ENCODE data around the gene VPS16.

The VPS16 gene

GRCh38 chr20:2866236-2866635, 25.7 kb downstream of the VPS16 start:
- H4K20me1 ChIP-seq (ENCODE audit: control insufficient read depth, insufficient read depth, low read depth, low read length), result no peaks in the 10 kb centered on the region
- H3K4me2 ChIP-seq (ENCODE audit: low read length), result no peak overlapping the region
- H3K9me2 ChIP-seq (replicated peaks; ENCODE audit: control insufficient read depth, low read length), result no peaks in the 10 kb centered on the region
- no peaks in the 10 kb centered on the region for H3K36me3 ChIP-seq (ENCODE audit: control insufficient read depth, low read length)
- no peaks in the 10 kb centered on the region for H3K9me3 ChIP-seq (ENCODE audit: control insufficient read depth, insufficient read depth, low read length)
- H3K27ac ChIP-seq (ENCODE audit: low read depth, low read length), result no peak overlapping the region
- no peaks in the 10 kb centered on the region for H3K4me1 ChIP-seq (ENCODE audit: control insufficient read depth, low read length)
- TF ChIP-seq, protein P1, sequence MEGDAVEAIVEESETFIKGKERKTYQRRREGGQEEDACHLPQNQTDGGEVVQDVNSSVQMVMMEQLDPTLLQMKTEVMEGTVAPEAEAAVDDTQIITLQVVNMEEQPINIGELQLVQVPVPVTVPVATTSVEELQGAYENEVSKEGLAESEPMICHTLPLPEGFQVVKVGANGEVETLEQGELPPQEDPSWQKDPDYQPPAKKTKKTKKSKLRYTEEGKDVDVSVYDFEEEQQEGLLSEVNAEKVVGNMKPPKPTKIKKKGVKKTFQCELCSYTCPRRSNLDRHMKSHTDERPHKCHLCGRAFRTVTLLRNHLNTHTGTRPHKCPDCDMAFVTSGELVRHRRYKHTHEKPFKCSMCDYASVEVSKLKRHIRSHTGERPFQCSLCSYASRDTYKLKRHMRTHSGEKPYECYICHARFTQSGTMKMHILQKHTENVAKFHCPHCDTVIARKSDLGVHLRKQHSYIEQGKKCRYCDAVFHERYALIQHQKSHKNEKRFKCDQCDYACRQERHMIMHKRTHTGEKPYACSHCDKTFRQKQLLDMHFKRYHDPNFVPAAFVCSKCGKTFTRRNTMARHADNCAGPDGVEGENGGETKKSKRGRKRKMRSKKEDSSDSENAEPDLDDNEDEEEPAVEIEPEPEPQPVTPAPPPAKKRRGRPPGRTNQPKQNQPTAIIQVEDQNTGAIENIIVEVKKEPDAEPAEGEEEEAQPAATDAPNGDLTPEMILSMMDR (IDR thresholded peaks at IDR 0.05; ENCODE audit: low read depth, low read length, poor library complexity, severe bottlenecking), result no peak
- no peak for TF ChIP-seq EZH2phosphoT487 (IDR thresholded peaks at IDR 0.05; ENCODE audit: borderline replicate concordance, low read length)
- H3K27me3 ChIP-seq (ENCODE audit: control insufficient read depth, low read length), result peaks cover 6% of the 10 kb centered on the region
- H3K79me2 ChIP-seq (ENCODE audit: control insufficient read depth, low read length), result no peaks in the 10 kb centered on the region
- no peak overlapping the region for H3K4me3 ChIP-seq (ENCODE audit: low read length)
- H3F3A ChIP-seq (ENCODE audit: control insufficient read depth, insufficient read depth), result no peaks in the 10 kb centered on the region; the same call in 1 of the 2 replicates

DNA sequence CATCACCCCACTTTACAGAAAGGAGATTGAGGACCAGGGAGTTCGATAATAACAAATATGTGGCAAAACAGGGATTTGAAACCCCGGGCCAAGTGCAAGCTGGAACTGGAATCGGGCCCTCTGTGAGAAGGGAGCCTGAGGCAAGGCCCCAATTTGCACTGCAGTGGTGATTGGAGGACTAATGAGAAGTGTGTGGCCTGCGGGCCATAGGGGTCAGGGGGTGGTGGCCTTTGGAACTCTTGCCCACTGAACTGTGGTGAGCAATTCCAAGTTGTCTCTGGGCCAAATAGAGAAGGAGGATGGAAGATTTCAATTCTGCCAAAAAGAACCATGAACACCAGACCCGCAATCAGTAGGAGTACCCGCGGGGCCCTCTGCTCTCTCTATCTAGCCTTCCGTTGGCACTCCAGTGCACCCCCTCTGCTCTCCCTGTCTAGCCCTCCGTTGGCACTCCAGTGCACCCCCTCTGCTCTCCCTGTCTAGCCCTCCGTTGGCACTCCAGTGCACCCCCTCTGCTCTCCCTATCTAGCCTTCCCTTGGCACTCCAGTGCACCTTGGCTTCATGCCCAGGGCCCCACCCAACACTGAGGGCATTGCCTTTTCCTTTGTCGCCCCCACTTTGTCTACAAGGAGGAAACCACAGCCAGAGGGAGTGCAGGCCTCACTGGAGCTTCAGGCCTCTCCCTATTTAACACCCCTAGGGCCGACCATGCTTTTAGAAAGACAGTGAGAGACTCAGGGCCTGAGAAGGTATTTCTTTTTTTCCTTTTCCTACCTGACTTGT, 26.7 kb downstream of the VPS16 start:
- H3K27me3 ChIP-seq (ENCODE audit: control insufficient read depth, low read length), result peaks cover 14% of the 10 kb centered on the region
- no peaks in the 10 kb centered on the region for H3K9me3 ChIP-seq (ENCODE audit: control insufficient read depth, insufficient read depth, low read length)
- H3K79me2 ChIP-seq (ENCODE audit: control insufficient read depth, low read length), result no peaks in the 10 kb centered on the region
- no peaks in the 10 kb centered on the region for H3K36me3 ChIP-seq (ENCODE audit: control insufficient read depth, low read length)
- peaks cover 3% of the 10 kb centered on the region for H3K4me1 ChIP-seq (ENCODE audit: control insufficient read depth, low read length)
- H3K27ac ChIP-seq (ENCODE audit: low read depth, low read length), result no peak overlapping the region
- H3K4me2 ChIP-seq (ENCODE audit: low read length), result no peak overlapping the region
- TF ChIP-seq, protein P1 (IDR thresholded peaks at IDR 0.05; ENCODE audit: low read depth, low read length, poor library complexity, severe bottlenecking), result no peak
- no peak overlapping the region for H3K4me3 ChIP-seq (ENCODE audit: low read length)
- H3F3A ChIP-seq (ENCODE audit: control insufficient read depth, insufficient read depth), result peaks cover 2% of the 10 kb centered on the region
- no peaks in the 10 kb centered on the region for H4K20me1 ChIP-seq (ENCODE audit: control insufficient read depth, insufficient read depth, low read depth, low read length)
- H3K9me2 ChIP-seq (replicated peaks; ENCODE audit: control insufficient read depth, low read length), result no peaks in the 10 kb centered on the region

DNA sequence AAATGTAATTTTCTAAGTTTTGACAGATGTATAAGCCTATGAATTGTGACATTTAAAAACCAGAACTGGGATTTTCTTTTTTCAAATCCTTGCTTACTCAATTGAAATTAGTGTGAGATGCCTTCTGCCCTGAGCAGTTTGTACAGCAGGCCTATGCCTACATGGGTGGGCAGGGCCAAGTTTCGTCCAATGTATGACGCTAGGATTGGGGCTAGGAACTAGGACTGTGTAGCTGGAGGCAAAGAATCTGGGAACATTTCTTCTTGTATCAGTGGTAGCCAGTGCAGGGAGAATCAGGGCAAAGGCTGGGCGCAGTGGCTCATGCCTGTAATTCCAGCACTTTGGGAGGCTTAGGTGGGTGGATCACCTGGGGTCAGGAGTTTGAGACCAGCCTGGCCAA, 28.8 kb downstream of the VPS16 start:
- peaks cover 2% of the 10 kb centered on the region for H3F3A ChIP-seq (ENCODE audit: control insufficient read depth, insufficient read depth)
- peaks cover 2% of the 10 kb centered on the region; the same call in 1 of the 2 replicates for H3K36me3 ChIP-seq (ENCODE audit: control insufficient read depth, low read length)
- H3K9me2 ChIP-seq (replicated peaks; ENCODE audit: control insufficient read depth, low read length), result no peaks in the 10 kb centered on the region
- H4K20me1 ChIP-seq (ENCODE audit: control insufficient read depth, insufficient read depth, low read depth, low read length), result no peaks in the 10 kb centered on the region
- H3K4me2 ChIP-seq (ENCODE audit: low read length), result no peak overlapping the region
- no peaks in the 10 kb centered on the region for H3K9me3 ChIP-seq (ENCODE audit: control insufficient read depth, insufficient read depth, low read length)
- H3K27me3 ChIP-seq (ENCODE audit: control insufficient read depth, low read length), result peaks cover 17% of the 10 kb centered on the region
- H3K4me1 ChIP-seq (ENCODE audit: control insufficient read depth, low read length), result peaks cover 12% of the 10 kb centered on the region
- H3K4me3 ChIP-seq (ENCODE audit: low read length), result no peak overlapping the region
- H3K79me2 ChIP-seq (ENCODE audit: control insufficient read depth, low read length), result peaks cover 8% of the 10 kb centered on the region
- no peak overlapping the region for H3K27ac ChIP-seq (ENCODE audit: low read depth, low read length)
- TF ChIP-seq, protein P1 (IDR thresholded peaks at IDR 0.05; ENCODE audit: low read depth, low read length, poor library complexity, severe bottlenecking), result no peak
- TF ChIP-seq EZH2phosphoT487 (IDR thresholded peaks at IDR 0.05; ENCODE audit: borderline replicate concordance, low read length), result no peak
